Pancreas (tissue), 10 donors: ENCODE data around the gene CSF3R. TPM values are rescaled to one million over a fixed set of nuclear protein-coding genes. Genes with fewer than 3 reads are reported as not detected.

Source experiments
- ATAC-seq, 4 donors: fragments of 200-7000 bp; cut with Tn5 transposase; one replicate each; pipeline versions ENCODE4 v1.8.0 to v1.9.1; 2020; ENCODE audit warnings: mild to moderate bottlenecking in 4 of 4, moderate library complexity in 4 of 4
- DNase-seq, 6 donors: peaks; one replicate each; pipeline ENCODE4 v3.0.0-alpha.2; 2020
- FAIRE-seq: peaks from 2 replicates; lab custom pipeline; 2012; peaks lifted over from hg19 to GRCh38; lab: Jason Lieb, UNC
- H3K27ac ChIP-seq, 4 donors: fragments of 200-600 bp; sonication (generic); 1 replicate in 3 of 4; 2 replicates in 1 of 4; pipeline versions ENCODE4 v1.5.0 to v1.8.0; 2020
- H3K27me3 ChIP-seq, 4 donors: fragments of 200-600 bp; one replicate each; pipeline ENCODE4 v1.8.0; 2021
- H3K36me3 ChIP-seq, 3 donors: fragments of 200-600 bp; sonication (generic) in 1 of 3; one replicate each; pipeline versions ENCODE4 v1.5.0 to v1.8.0; 2020 to 2021
- H3K4me1 ChIP-seq, 3 donors: fragments of 200-600 bp; one replicate each; pipeline ENCODE4 v1.8.0; 2021
- H3K4me3 ChIP-seq, 4 donors: fragments of 200-600 bp; sonication (generic) in 2 of 4; one replicate each; pipeline versions ENCODE4 v1.5.0 to v1.8.0; 2020 to 2021
- H3K9me3 ChIP-seq, 4 donors: fragments of 200-600 bp; one replicate each; pipeline ENCODE4 v1.8.0; 2021
- WGBS, 2 donors: extraction: QIAGEN DNeasy Blood & Tissue Kit; methylation state at CpG; one replicate each; pipeline ENCODE4 v1.1.7; 2013; 5-methylcytosine and 5-hydroxymethylcytosine counted together
- intact Hi-C, 3 donors: fragments of 100-400 bp; cut with DNase I; formaldehyde crosslinking; loops; one replicate each; pipeline versions ENCODE4 v1.11.1 to v1.14.2; 2022
- polyA plus RNA-seq, 2 donors: library from polyadenylated mRNA; stranded (reverse); fragments of 200-250 nt; gene quantifications; one replicate each; pipeline ENCODE4 v1.2.3, GENCODE V29; 2013
- total RNA-seq, 6 donors: library from RNA; stranded (reverse); fragmentation: NEBNext Ultra II Directional in 4 of 6; extraction: Animal tissue kit (Norgen Biotek cat#: 25700) in 4 of 6; gene quantifications; one replicate each; pipeline versions ENCODE4 v1.2.1 to v1.2.4, GENCODE V29; 2021 to 2023
- TF ChIP-seq, protein P1 (sequence below), 4 donors: fragments of 200-600 bp; sonication (generic) in 3 of 4; IDR thresholded peaks; one replicate each; pipeline versions ENCODE4 v1.5.0 to v1.8.0; 2021; ENCODE audit warnings: antibody characterized with exemption in 4 of 4
- donor health status: healthy with polysubstance abuse.
- donor health status: DM: no; HTN: no; CAD: no; lungs with moderate emphysema.
- donor health status: DM: no; HTN: no; CAD: no.
- donor health status: control.
- donor health status: control.
- donor health status: Bipolar disorder and iron deficiency.
- donor health status: DM: yes; HTN: yes; CAD: no.
- donor health status: DM: no; HTN: no; CAD: no.
- donor health status: DM: no; HTN: no; CAD: no.
- donor health status: DM: yes; HTN: yes; CAD: no.

CSF3R gene
- total and polyA plus RNA-seq, 8 donors: 0.47 to 13.4 (median 2.7) TPM

DNA sequence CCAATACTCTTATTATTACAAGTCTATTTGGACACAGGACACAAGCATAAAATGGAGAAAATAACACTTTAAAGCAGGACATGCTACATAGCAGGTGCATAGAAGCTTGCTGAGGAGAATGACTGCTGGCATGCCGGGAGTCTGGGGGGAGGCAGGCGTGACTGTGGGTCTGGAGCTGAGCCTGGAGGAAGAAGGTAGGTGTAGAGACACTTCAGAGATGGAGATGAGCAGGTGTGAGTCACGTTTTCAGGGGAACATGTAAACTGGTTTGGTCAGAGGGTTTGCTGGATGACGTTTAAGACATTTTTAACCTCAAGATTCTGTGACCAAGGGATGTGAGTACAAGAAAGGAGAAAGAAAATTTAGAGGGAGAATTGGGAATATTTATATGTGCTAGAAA is 56.9 kb downstream of the CSF3R start:
- Histone ChIP-seq H3K4me1 (no peaks in the 10 kb centered on the region), H3K27me3 (no peaks in the 10 kb centered on the region), H3K36me3 (peaks cover 0 to 14% (median 0%) of the 10 kb centered on the region in 3 donors), H3K4me3 (no peak overlapping the region), H3K9me3 (no peaks in the 10 kb centered on the region), H3K27ac (no peak overlapping the region)
- intact Hi-C loops: loop anchor here in 1 of 3 donors (10.0 kb wide), 1 partner anchor 331 kb away; no protein-coding TSS in a partner anchor
- 78 to 82% methylated on average over 4 of the region's 4 CpGs for WGBS, 2 donors
- ATAC-seq: no peak
- no peak for DNase-seq
- TF ChIP-seq, protein P1, sequence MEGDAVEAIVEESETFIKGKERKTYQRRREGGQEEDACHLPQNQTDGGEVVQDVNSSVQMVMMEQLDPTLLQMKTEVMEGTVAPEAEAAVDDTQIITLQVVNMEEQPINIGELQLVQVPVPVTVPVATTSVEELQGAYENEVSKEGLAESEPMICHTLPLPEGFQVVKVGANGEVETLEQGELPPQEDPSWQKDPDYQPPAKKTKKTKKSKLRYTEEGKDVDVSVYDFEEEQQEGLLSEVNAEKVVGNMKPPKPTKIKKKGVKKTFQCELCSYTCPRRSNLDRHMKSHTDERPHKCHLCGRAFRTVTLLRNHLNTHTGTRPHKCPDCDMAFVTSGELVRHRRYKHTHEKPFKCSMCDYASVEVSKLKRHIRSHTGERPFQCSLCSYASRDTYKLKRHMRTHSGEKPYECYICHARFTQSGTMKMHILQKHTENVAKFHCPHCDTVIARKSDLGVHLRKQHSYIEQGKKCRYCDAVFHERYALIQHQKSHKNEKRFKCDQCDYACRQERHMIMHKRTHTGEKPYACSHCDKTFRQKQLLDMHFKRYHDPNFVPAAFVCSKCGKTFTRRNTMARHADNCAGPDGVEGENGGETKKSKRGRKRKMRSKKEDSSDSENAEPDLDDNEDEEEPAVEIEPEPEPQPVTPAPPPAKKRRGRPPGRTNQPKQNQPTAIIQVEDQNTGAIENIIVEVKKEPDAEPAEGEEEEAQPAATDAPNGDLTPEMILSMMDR (IDR thresholded peaks at IDR 0.05): no peak
- no peak for FAIRE-seq

DNA sequence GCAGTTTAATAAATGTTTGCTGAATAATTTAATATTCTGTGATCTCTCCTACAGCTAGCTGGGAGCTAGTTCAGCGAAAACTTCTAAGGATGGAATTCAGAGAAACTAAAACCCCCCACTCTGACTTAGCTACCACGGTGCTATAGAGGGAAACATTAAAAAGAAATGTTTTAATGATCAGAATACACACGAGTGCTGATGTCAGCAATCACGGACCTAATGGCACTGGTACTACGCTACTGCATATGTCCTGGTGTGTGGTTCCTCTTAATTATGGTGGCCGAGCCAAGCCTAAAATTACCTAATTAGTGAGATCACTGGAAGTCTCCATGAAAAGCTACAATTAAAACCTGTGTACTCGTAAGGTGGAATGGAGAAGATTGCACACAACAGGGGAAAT is 61.1 kb downstream of the CSF3R start:
- peaks cover 0 to 5% (median 0%) of the 10 kb centered on the region in 3 donors for H3K4me1 ChIP-seq

DNA sequence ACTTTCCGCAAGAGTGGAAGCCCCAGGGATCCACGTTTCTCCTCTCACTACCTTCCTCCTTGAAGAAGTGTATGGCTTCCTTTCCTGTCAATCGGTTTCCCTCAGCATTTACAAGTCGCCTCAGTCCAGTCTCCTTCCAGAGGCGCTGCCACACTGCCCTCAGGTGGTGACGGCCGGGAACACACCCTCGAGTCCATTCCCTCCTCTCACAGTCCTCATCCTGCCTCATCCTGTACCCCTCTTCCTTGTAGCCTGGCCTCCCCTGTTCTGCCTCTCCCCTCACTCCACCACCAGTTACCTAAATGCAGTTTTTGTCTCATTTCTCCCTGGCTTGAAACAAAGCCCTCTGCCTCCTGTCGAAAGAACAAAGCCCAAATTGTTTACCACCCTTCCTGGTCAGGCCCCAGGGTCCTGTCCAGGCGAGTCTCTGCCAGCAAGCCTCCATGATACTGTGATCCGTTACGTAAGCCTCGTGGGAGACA is 61.8 kb downstream of the CSF3R start:
- peak; percentile 93 to 100 (median 98) for ATAC-seq
- DNase-seq: peak; percentile 67 to 98 (median 87)
- no peaks in the 10 kb centered on the region for H3K9me3 ChIP-seq
- H3K36me3 ChIP-seq: peaks cover 0 to 14% (median 0%) of the 10 kb centered on the region in 3 donors
- H3K27ac ChIP-seq: no peak overlapping the region
- H3K4me3 ChIP-seq: no peak overlapping the region
- no peaks in the 10 kb centered on the region for H3K27me3 ChIP-seq
- peak; percentile 5 for FAIRE-seq
- WGBS, 2 donors: 12 to 17% methylated on average over 13 of the region's 13 CpGs
- intact Hi-C loops: loop anchor here in 1 of 3 donors (10.0 kb wide), 1 partner anchor 326 kb away; no protein-coding TSS in a partner anchor
- peaks cover 0 to 5% (median 0%) of the 10 kb centered on the region in 3 donors for H3K4me1 ChIP-seq
- TF ChIP-seq, protein P1 (IDR thresholded peaks at IDR 0.05): peak; percentile 81 to 89 (median 83)

More for the DNA sequence above, 61.1 kb downstream of the CSF3R start:
- DNase-seq (no peak), ATAC-seq (no peak), FAIRE-seq (no peak)
- 77% methylated on average over 7 of the region's 7 CpGs for WGBS, 2 donors
- TF ChIP-seq, protein P1 (IDR thresholded peaks at IDR 0.05): no peak
- Histone ChIP-seq H3K27ac (no peak overlapping the region), H3K9me3 (no peaks in the 10 kb centered on the region), H3K36me3 (peaks cover 0 to 14% (median 0%) of the 10 kb centered on the region in 3 donors), H3K27me3 (no peaks in the 10 kb centered on the region), H3K4me3 (no peak overlapping the region)
- intact Hi-C loops: loop anchor here in 1 of 3 donors (10.0 kb wide), 1 partner anchor 327 kb away; no protein-coding TSS in a partner anchor

DNA sequence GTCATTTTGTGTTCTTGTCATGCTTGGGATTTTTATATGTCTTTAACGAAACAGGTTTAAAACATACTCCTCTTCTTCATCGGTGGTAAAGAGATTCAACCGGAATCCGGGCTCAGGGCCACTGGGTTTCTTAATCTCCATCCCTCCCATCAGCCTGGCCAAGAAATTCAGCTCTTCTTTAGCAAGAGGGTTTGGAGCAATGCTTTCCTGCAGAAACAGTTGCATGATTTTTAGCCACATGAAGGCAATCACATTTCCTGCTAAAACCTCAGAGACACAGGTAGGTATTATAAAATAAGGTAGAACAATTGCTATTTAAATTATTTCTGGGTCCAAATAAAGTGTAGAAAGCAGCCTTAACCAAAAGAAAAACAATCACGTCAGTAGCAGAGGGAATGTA is 62.3 kb downstream of the CSF3R start:
- DNase-seq (no peak), FAIRE-seq (no peak), ATAC-seq (peak in 1 of 4 donors; percentile 39)
- Histone ChIP-seq H3K4me3 (no peak overlapping the region), H3K9me3 (no peaks in the 10 kb centered on the region), H3K27ac (no peak overlapping the region), H3K36me3 (peaks cover 0 to 14% (median 0%) of the 10 kb centered on the region in 3 donors), H3K27me3 (no peaks in the 10 kb centered on the region), H3K4me1 (peaks cover 0 to 5% (median 0%) of the 10 kb centered on the region in 3 donors)
- TF ChIP-seq, protein P1 (IDR thresholded peaks at IDR 0.05): no peak
- intact Hi-C loops: loop anchor here in 1 of 3 donors (10.0 kb wide), 1 partner anchor 326 kb away; no protein-coding TSS in a partner anchor
- WGBS, 2 donors: 41 to 61% methylated on average over 5 of the region's 5 CpGs

DNA sequence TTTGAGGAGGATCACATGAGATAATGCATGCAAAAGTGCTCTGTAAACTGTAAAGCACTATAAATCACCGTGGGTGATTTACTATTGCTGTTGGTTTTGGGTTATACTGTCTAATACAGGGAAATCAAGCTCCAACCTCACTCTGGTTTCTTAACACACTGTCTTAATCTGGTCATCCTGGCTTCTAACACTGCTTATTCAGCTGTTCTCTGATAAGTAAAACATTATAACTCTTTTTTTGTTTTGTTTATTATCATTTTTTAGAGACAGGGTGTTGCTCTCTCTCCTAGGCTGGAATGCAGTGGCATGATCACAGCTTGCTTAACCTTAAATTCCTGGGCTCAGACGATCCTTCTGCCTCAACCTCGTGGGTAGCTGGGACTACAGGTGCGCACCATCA is 63.1 kb downstream of the CSF3R start:
- intact Hi-C loops: loop anchor here in 2 of 3 donors (5.0 to 10.0 kb wide), 3 partner anchors 75 to 325 kb away; no protein-coding TSS in a partner anchor
- H3K4me3 ChIP-seq: no peak overlapping the region
- DNase-seq (no peak), ATAC-seq (no peak), FAIRE-seq (no peak)
- TF ChIP-seq, protein P1 (IDR thresholded peaks at IDR 0.05): no peak
- no peaks in the 10 kb centered on the region for H3K27me3 ChIP-seq
- H3K4me1 ChIP-seq: peaks cover 0 to 5% (median 0%) of the 10 kb centered on the region in 3 donors
- no peak overlapping the region for H3K27ac ChIP-seq
- WGBS, 2 donors: 86 to 89% methylated on average over 4 of the region's 4 CpGs
- H3K9me3 ChIP-seq: no peaks in the 10 kb centered on the region
- peaks cover 0 to 14% (median 0%) of the 10 kb centered on the region in 3 donors for H3K36me3 ChIP-seq
